PC-3 (cell line): Measurements from ENCODE around the gene CDK15. TPM values are rescaled to one million over a fixed set of nuclear protein-coding genes. Genes with fewer than 3 reads are reported as not detected.

Experiments
- ATAC-seq: fragments of 200-7000 bp; cut with Tn5 transposase; 2 replicates; pipeline ENCODE4 v1.9.1; 2020; ENCODE audit warnings: mild to moderate bottlenecking, moderate library complexity
- BruUV-seq: library from RNA; stranded (reverse); fragments of 400-500 nt; replicated peaks from 2 replicates; lab custom pipeline; 2021; lab: Mats Ljungman, UMichigan
- CTCF ChIA-PET: fragments of 300-600 bp; sonication (Branson Sonifier 250); formaldehyde crosslinking; loops from one replicate; lab custom pipeline; 2022; ENCODE audit warnings: antibody characterized with exemption; lab: Charles Lee
- POLR2A ChIA-PET: fragments of 300-600 bp; sonication (Branson Sonifier 250); formaldehyde crosslinking; loops from one replicate; lab custom pipeline; 2022; ENCODE audit warnings: antibody characterized with exemption; ENCODE audit not compliant: unreplicated experiment; lab: Charles Lee
- DNase-seq: peaks from one replicate; pipeline ENCODE4 v3.0.0-alpha.2; 2015
- H2AFZ ChIP-seq: fragments of 300-600 bp; sonication (generic); 2 replicates; pipeline ENCODE4 v1.6.0; 2016; ENCODE audit warnings: antibody characterized with exemption, low read length
- H3F3A ChIP-seq: fragments of 300-600 bp; sonication (generic); one replicate; pipeline ENCODE4 v1.6.0; 2017; ENCODE audit warnings: antibody characterized with exemption, low read length, control low read depth, mild to moderate bottlenecking; ENCODE audit not compliant: unreplicated experiment
- H3K27ac ChIP-seq: fragments of 300-600 bp; sonication (generic); 2 replicates; pipeline ENCODE4 v1.5.1; 2016; ENCODE audit warnings: mild to moderate bottlenecking, low read length
- H3K27me3 ChIP-seq: fragments of 300-600 bp; sonication (generic); 2 replicates; pipeline ENCODE4 v1.6.1; 2016; ENCODE audit warnings: low read length, mixed read lengths
- H3K36me3 ChIP-seq: fragments of 300-600 bp; sonication (generic); 2 replicates; pipeline ENCODE4 v1.6.1; 2016; ENCODE audit warnings: low read depth, mixed run types, low read length, mixed read lengths
- H3K4me1 ChIP-seq: fragments of 300-600 bp; sonication (generic); 2 replicates; pipeline ENCODE4 v1.5.1; 2016; ENCODE audit warnings: low read length; ENCODE audit not compliant: insufficient read depth
- H3K4me2 ChIP-seq: fragments of 300-600 bp; sonication (generic); 2 replicates; pipeline ENCODE4 v1.6.0; 2016; ENCODE audit warnings: low read length
- H3K4me3 ChIP-seq: fragments of 300-600 bp; sonication (generic); 2 replicates; pipeline ENCODE4 v1.5.1; 2016; ENCODE audit warnings: mild to moderate bottlenecking, low read length, mixed read lengths
- H3K79me2 ChIP-seq: fragments of 300-600 bp; sonication (generic); 2 replicates; pipeline ENCODE4 v1.6.1; 2017; ENCODE audit warnings: low read length, mixed read lengths
- H3K9ac ChIP-seq: fragments of 300-600 bp; sonication (generic); 2 replicates; pipeline ENCODE4 v1.6.0; 2016; ENCODE audit warnings: mild to moderate bottlenecking, low read length
- H3K9me2 ChIP-seq: fragments of 300-600 bp; sonication (generic); replicated peaks from 2 replicates; pipeline ENCODE4 v1.6.1; 2016; ENCODE audit warnings: mixed run types, low read length, mixed read lengths
- H3K9me3 ChIP-seq: fragments of 300-600 bp; sonication (generic); 2 replicates; pipeline ENCODE4 v1.6.1; 2016; ENCODE audit warnings: low read length, mixed read lengths
- H4K20me1 ChIP-seq: fragments of 300-600 bp; sonication (generic); 2 replicates; pipeline ENCODE4 v1.6.1; 2016; ENCODE audit warnings: low read length, mixed read lengths
- EZH2 ChIP-seq: fragments of 300-600 bp; sonication (generic); IDR thresholded peaks from one replicate; pipeline ENCODE4 v1.6.1; 2017; ENCODE audit warnings: antibody characterized with exemption, mild to moderate bottlenecking, low read length; ENCODE audit not compliant: unreplicated experiment
- EZH2phosphoT487 ChIP-seq: fragments of 300-600 bp; sonication (generic); IDR thresholded peaks from 2 replicates; pipeline ENCODE4 v1.6.1; 2018; ENCODE audit warnings: mild to moderate bottlenecking, antibody characterized with exemption, low read length, borderline replicate concordance
- intact Hi-C: fragments of 100-400 bp; cut with micrococcal nuclease; formaldehyde crosslinking; loops from 2 replicates; pipeline ENCODE4 v1.9.0; 2023
- total RNA-seq: library from RNA; depleted of rRNA; stranded (reverse); fragments of >200 nt; gene quantifications from 2 replicates; pipeline ENCODE4 v1.2.3, GENCODE V29; 2014
- TF ChIP-seq, protein P1 (sequence below): fragments of 300-600 bp; sonication (generic); conservative IDR thresholded peaks from 2 replicates; pipeline ENCODE4 v1.5.1; 2017; ENCODE audit warnings: antibody characterized with exemption, low read depth, mild to moderate bottlenecking, low read length

CDK15 gene
- total RNA-seq, 1 experiment from 2014 or later: 2.4 TPM

GRCh38 chr2:201937343-201937742, 131.0 kb downstream of the CDK15 start:
- no peaks in the 10 kb centered on the region for H3K9me2 ChIP-seq
- POLR2A ChIA-PET: no interaction called here
- no peak overlapping the region for H2AFZ ChIP-seq
- no peak overlapping the region for H3K4me2 ChIP-seq
- no peak for ATAC-seq
- H3K79me2 ChIP-seq: no peaks in the 10 kb centered on the region
- intact Hi-C loops: no loop called here
- no peak overlapping the region for H3K4me3 ChIP-seq
- CTCF ChIA-PET: no interaction called here
- H3F3A ChIP-seq: no peaks in the 10 kb centered on the region
- no TSS peak for BruUV-seq
- no peaks in the 10 kb centered on the region for H3K36me3 ChIP-seq
- TF ChIP-seq EZH2 (no peak), EZH2phosphoT487 (no peak)
- TF ChIP-seq, protein P1, sequence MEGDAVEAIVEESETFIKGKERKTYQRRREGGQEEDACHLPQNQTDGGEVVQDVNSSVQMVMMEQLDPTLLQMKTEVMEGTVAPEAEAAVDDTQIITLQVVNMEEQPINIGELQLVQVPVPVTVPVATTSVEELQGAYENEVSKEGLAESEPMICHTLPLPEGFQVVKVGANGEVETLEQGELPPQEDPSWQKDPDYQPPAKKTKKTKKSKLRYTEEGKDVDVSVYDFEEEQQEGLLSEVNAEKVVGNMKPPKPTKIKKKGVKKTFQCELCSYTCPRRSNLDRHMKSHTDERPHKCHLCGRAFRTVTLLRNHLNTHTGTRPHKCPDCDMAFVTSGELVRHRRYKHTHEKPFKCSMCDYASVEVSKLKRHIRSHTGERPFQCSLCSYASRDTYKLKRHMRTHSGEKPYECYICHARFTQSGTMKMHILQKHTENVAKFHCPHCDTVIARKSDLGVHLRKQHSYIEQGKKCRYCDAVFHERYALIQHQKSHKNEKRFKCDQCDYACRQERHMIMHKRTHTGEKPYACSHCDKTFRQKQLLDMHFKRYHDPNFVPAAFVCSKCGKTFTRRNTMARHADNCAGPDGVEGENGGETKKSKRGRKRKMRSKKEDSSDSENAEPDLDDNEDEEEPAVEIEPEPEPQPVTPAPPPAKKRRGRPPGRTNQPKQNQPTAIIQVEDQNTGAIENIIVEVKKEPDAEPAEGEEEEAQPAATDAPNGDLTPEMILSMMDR: no peak
- H3K27me3 ChIP-seq: peaks cover 6% of the 10 kb centered on the region; the same call in 1 of the 2 replicates
- no peak overlapping the region for H3K27ac ChIP-seq
- no peaks in the 10 kb centered on the region for H3K4me1 ChIP-seq
- H3K9ac ChIP-seq: no peak overlapping the region
- DNase-seq: no peak
- H3K9me3 ChIP-seq: no peaks in the 10 kb centered on the region
- H4K20me1 ChIP-seq: no peaks in the 10 kb centered on the region

- H3K4me2 ChIP-seq: no peak overlapping the region
- no peak for DNase-seq
- no peak overlapping the region for H3K9ac ChIP-seq
- H3K27ac ChIP-seq: no peak overlapping the region
- POLR2A ChIA-PET: no interaction called here
- H3K36me3 ChIP-seq: no peaks in the 10 kb centered on the region
- H3K9me2 ChIP-seq: no peaks in the 10 kb centered on the region
- H2AFZ ChIP-seq: no peak overlapping the region
- no peaks in the 10 kb centered on the region for H3K9me3 ChIP-seq
- no peak for TF ChIP-seq EZH2phosphoT487
- TF ChIP-seq EZH2: no peak
- TF ChIP-seq, protein P1: no peak
- no peaks in the 10 kb centered on the region for H3K79me2 ChIP-seq
- ATAC-seq: no peak
- H3K4me1 ChIP-seq: no peaks in the 10 kb centered on the region
- peaks cover 6% of the 10 kb centered on the region; the same call in 1 of the 2 replicates for H3K27me3 ChIP-seq
- no TSS peak for BruUV-seq
- CTCF ChIA-PET: no interaction called here
- no peak overlapping the region for H3K4me3 ChIP-seq
- no peaks in the 10 kb centered on the region for H4K20me1 ChIP-seq
- intact Hi-C loops: no loop called here
- H3F3A ChIP-seq: no peaks in the 10 kb centered on the region
Observed at GRCh38 chr2:201938156-201938775, 131.9 kb downstream of the CDK15 start.

DNA sequence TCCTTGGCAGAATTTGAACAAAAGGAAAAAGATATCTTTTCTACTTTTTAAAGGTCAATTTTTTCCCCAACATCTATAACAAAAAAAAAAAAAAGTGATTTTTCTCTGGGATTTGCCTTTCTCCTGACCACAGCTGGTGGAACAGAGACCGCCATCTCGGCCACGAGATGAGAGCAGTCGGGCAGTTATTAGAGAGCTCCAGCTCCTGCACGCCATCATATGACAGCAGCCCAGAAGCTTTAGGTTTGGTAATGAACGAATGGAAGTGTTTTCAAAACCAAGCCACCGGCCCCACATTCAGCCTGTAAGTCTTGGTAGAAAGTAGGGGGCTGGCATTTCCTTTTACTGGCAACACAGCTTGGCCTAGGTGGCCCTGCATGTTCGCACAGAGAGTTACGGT, 132.4 kb downstream of the CDK15 start:
- no peaks in the 10 kb centered on the region for H3K4me1 ChIP-seq
- H3F3A ChIP-seq: no peaks in the 10 kb centered on the region
- no peaks in the 10 kb centered on the region for H4K20me1 ChIP-seq
- H3K4me3 ChIP-seq: no peak overlapping the region
- ChIA-PET POLR2A (no interaction called here), CTCF (no interaction called here)
- no TSS peak for BruUV-seq
- intact Hi-C loops: no loop called here
- peaks cover 6% of the 10 kb centered on the region; the same call in 1 of the 2 replicates for H3K27me3 ChIP-seq
- no peaks in the 10 kb centered on the region for H3K79me2 ChIP-seq
- H3K4me2 ChIP-seq: no peak overlapping the region
- no peak overlapping the region for H3K27ac ChIP-seq
- no peak for TF ChIP-seq EZH2phosphoT487
- H3K9ac ChIP-seq: no peak overlapping the region
- DNase-seq: no peak
- ATAC-seq: no peak
- no peaks in the 10 kb centered on the region for H3K9me2 ChIP-seq
- no peaks in the 10 kb centered on the region for H3K9me3 ChIP-seq
- no peaks in the 10 kb centered on the region for H3K36me3 ChIP-seq
- H2AFZ ChIP-seq: no peak overlapping the region
